H1 (cell line): Measurements from ENCODE around the gene CLN5. TPM values are rescaled to one million over a fixed set of nuclear protein-coding genes. Genes with fewer than 3 reads are reported as not detected.

ENCODE experiments used
- EP300 ChIP-seq, 2 experiments: IDR thresholded peaks; 1 replicate in 1 of 2; 2 replicates in 1 of 2; pipeline ENCODE4 v1.6.1; 2011 to 2012; ENCODE audit warnings: low read depth in 2 of 2, low read length in 2 of 2, mild to moderate bottlenecking in 2 of 2, borderline replicate concordance in 1 of 2, inconsistent platforms in 1 of 2, moderate library complexity in 1 of 2
- GABPA ChIP-seq: IDR thresholded peaks from 2 replicates; pipeline ENCODE4 v1.6.1; 2011; ENCODE audit warnings: mild to moderate bottlenecking, low read length, moderate library complexity, borderline replicate concordance; ENCODE audit not compliant: insufficient read depth
- USF2 ChIP-seq: IDR thresholded peaks from 2 replicates; pipeline ENCODE4 v1.6.1; 2011; ENCODE audit warnings: low read length, improper control_type of control experiment
- polyA plus RNA-seq, 7 experiments: library from polyadenylated mRNA; depleted of rRNA in 3 of 7; stranded (reverse) in 5 of 7; unstranded in 2 of 7; fragments of >200 nt in 5 of 7; fragments of 200-250 nt in 2 of 7; gene quantifications; 1 replicate in 5 of 7; 2 replicates in 1 of 7; 4 replicates in 1 of 7; pipeline versions ENCODE4 v1.2.1 to v1.2.3, GENCODE V29; 2011 to 2013; ENCODE audit warnings: missing spikeins in 2 of 7, mixed read lengths in 2 of 7
- total RNA-seq: library from RNA; stranded (reverse); fragmentation: NEBNext Ultra II Directional; extraction: Animal tissue kit (Norgen Biotek cat#: 25700); gene quantifications from 2 replicates; pipeline ENCODE4 v1.2.1, GENCODE V29; 2021

Gene CLN5
- total and polyA plus RNA-seq, 2 of the 8 experiments (the other 6 are each of a cell fraction or from before 2014, with no cell fraction given), result 5.3 to 10.1 TPM

- TF ChIP-seq GABPA (no peak), EP300 (IDR thresholded peaks at IDR 0.05; ENCODE audit: borderline replicate concordance in 1 of 2, low read depth in 2 of 2, low read length in 2 of 2) (no peak), USF2 (no peak)
These were observed 24.9 kb upstream of the CLN5 start (continued) for GRCh38 chr13:76967031-76967430.
